Spleen (tissue), 3 donors: ENCODE results near the gene EFNA4.

Experiments
- POLR2A ChIP-seq, 3 donors: fragments of 450-650 bp; IDR thresholded peaks; one replicate each; pipeline ENCODE4 v1.5.1; 2017; ENCODE audit warnings: antibody characterized with exemption in 3 of 3, mild to moderate bottlenecking in 1 of 3
- POLR2AphosphoS5 ChIP-seq, 3 donors: sonication (generic); formaldehyde crosslinking; IDR thresholded peaks; one replicate each; pipeline ENCODE4 v1.5.1; 2017; ENCODE audit warnings: antibody characterized with exemption in 3 of 3

DNA sequence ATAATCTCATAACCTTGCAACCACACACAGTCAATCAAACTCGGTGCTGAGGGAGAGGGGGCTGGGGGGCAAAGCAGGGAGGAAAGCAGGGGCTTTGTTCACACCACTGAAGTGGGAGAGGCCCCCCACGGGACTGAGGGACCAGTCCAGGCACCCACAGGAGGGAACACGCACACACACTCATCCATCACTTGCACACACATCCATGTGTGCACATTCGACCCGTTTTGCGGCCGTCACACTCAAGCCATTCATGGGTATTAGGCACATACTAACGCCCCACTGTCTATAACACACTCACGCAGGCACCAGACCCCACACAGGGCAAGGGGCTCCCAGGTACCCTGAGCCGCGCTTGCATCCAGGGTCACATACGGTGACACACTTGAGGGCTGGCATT is 29.1 kb downstream of the EFNA4 start:
- TF ChIP-seq POLR2A (IDR thresholded peaks at IDR 0.05) (no peak), POLR2AphosphoS5 (IDR thresholded peaks at IDR 0.05) (no peak)
